ENCODE results near the gene BCL3.

- TF ChIP-seq CTCF (conservative IDR thresholded peaks at IDR 0.05): no peak
- no peak for TF ChIP-seq ZFX (IDR thresholded peaks at IDR 0.05)
Measured at GRCh38 chr19:44765033-44765948, 16.8 kb downstream of the BCL3 start.

All from C4-2B (cell line).